Heart left ventricle (tissue), 16 donors: ENCODE results near the gene RPSA. TPM values are rescaled to one million over a fixed set of nuclear protein-coding genes. Genes with fewer than 3 reads are reported as not detected.

Experiments used
- ATAC-seq, 4 donors: fragments of 200-7000 bp; cut with Tn5 transposase; one replicate each; pipeline ENCODE4 v1.9.1; 2020 to 2022; ENCODE audit warnings: moderate library complexity in 4 of 4, mild to moderate bottlenecking in 3 of 4, moderate number of reproducible peaks in 1 of 4
- DNase-seq, 5 donors: peaks; one replicate each; pipeline ENCODE4 v3.0.0-alpha.2; 2020
- H3K27ac ChIP-seq, 12 donors: fragments of 200-600 bp; sonication (generic) in 4 of 12; one replicate each; pipeline versions ENCODE4 v1.5.0 to v1.8.0; 2016 to 2022; ENCODE audit warnings: mild to moderate bottlenecking in 2 of 12
- H3K27me3 ChIP-seq, 9 donors: fragments of 200-600 bp; sonication (generic) in 2 of 9; one replicate each; pipeline versions ENCODE4 v1.5.1 to v1.8.0; 2016 to 2022; ENCODE audit warnings: mild to moderate bottlenecking in 3 of 9
- H3K36me3 ChIP-seq, 9 donors: fragments of 200-600 bp; sonication (generic) in 2 of 9; one replicate each; pipeline versions ENCODE4 v1.5.0 to v1.8.0; 2018 to 2022; ENCODE audit warnings: mild to moderate bottlenecking in 2 of 9
- H3K4me1 ChIP-seq, 12 donors: fragments of 200-600 bp; sonication (generic) in 4 of 12; one replicate each; pipeline versions ENCODE4 v1.5.0 to v1.8.0; 2016 to 2022; ENCODE audit warnings: mild to moderate bottlenecking in 3 of 12
- H3K4me3 ChIP-seq, 12 donors: fragments of 200-600 bp; sonication (generic) in 4 of 12; one replicate each; pipeline versions ENCODE4 v1.5.0 to v1.8.0; 2017 to 2022; ENCODE audit warnings: mild to moderate bottlenecking in 9 of 12, moderate library complexity in 4 of 12
- H3K9me3 ChIP-seq, 12 donors: fragments of 200-600 bp; sonication (generic) in 4 of 12; one replicate each; pipeline versions ENCODE4 v1.5.0 to v1.8.0; 2016 to 2022; ENCODE audit warnings: mild to moderate bottlenecking in 1 of 12
- POLR2A ChIP-seq, 2 donors: fragments of 450-650 bp; IDR thresholded peaks; one replicate each; pipeline ENCODE4 v1.6.1; 2017; ENCODE audit warnings: antibody characterized with exemption in 2 of 2, mild to moderate bottlenecking in 2 of 2, moderate library complexity in 2 of 2
- WGBS, 4 donors: extraction: QIAGEN DNeasy Blood & Tissue Kit in 2 of 4; methylation state at CpG; one replicate each; pipeline versions ENCODE4 v1.1.5 to v1.1.7; 2013 to 2018; 5-methylcytosine and 5-hydroxymethylcytosine counted together
- intact Hi-C, 10 donors: fragments of 100-400 bp; cut with DNase I; formaldehyde crosslinking; loops; one replicate each; pipeline versions ENCODE4 v1.11.1 to v1.14.2; 2022
- polyA plus RNA-seq, 2 donors: library from polyadenylated mRNA; stranded (reverse); fragments of 200-250 nt; gene quantifications; one replicate each; pipeline ENCODE4 v1.2.3, GENCODE V29; 2013
- total RNA-seq, 9 donors: library from RNA; depleted of rRNA in 2 of 9; stranded (reverse); fragments of >200 nt in 2 of 9; fragmentation: NEBNext Ultra II Directional in 3 of 9; extraction: Animal tissue kit (Norgen Biotek cat#: 25700) in 3 of 9; gene quantifications; one replicate each; pipeline versions ENCODE4 v1.1.0 to v1.2.4, GENCODE V29; 2016 to 2023
- TF ChIP-seq, protein P1 (sequence below), 12 donors: fragments of 200-600 bp; sonication (generic) in 4 of 12; IDR thresholded peaks; one replicate each; pipeline versions ENCODE4 v1.5.0 to v1.8.0; 2018 to 2022; ENCODE audit warnings: antibody characterized with exemption in 12 of 12, mild to moderate bottlenecking in 5 of 12
- donor health status: ischemic (EF 13 %, LVEDD 7.1; RV severe dilation, severe dysfunction).
- donor health status: healthy with polysubstance abuse.
- donor health status: DM: no; HTN: yes; CAD: no.
- donor health status: DM: no; HTN: no; CAD: no.
- donor health status: ischemic (EF 25% LVEDD 6.9; RV normal size, moderate dysfunction).
- donor health status: ischemic (EF 25% LVEDD 5.7; RV mildly dilated, moderate dysfunction).
- donor health status: healthy.
- donor health status: DM: yes; HTN: yes; CAD: no.
- donor health status: ischemic (EF 35%, LVEDD 5.7; RV mildly dilated, moderate dysfunction).
- donor health status: nonischemic (EF 11% LVEDD 7.7; RV severe dilation, severe dysfunction).
- donor health status: DM: yes; HTN: yes; CAD: no.
- donor health status: PGD.
- donor health status: ischemic (EF 29% LVEDD 5.4; RV normal size, mild dysfunction).
- donor health status: nonischemic (EF 23%, LVEDD 6.1; RV moderate dilation, normal function).

The RPSA gene
- total and polyA plus RNA-seq, 11 donors = 308 to 1,279 (median 428) TPM

DNA sequence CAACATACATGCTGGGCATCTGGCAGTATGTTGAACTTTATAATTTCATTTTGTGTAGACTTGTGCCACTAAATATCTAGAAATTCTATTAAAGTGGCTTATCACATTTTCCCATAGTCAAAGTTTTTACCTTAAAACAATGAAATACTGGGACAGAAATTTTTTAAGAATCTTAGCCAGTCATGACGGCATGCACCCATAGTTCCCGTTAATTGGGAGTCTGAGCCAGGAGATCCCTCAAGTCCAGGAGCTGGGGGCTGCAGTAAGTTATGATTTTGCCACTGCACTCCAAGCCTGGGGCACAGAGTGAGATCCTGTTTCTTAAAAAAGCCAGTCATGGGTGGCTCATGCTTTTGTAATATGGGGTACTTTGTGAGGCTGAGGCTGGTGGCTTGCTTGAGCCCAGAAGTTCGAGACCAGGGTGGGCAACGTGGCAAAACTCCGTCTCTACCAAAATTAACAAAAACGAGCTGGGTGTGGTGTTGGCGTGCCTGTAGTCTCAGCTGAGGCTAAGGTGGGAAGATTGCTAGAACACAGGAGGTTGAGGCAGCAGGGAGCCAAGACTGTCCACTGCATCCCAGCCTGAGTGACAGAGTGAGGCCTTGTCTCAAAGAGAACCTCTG lies 3.1 kb downstream of the RPSA start:
- Histone ChIP-seq H3K27me3 (no peaks in the 10 kb centered on the region), H3K4me1 (peaks cover 4 to 49% (median 29%) of the 10 kb centered on the region in 12 donors), H3K4me3 (no peak overlapping the region), H3K36me3 (peaks cover 2 to 70% (median 62%) of the 10 kb centered on the region in 9 donors), H3K27ac (no peak overlapping the region), H3K9me3 (no peaks in the 10 kb centered on the region)
- intact Hi-C loops = loop anchor here in 1 of 10 donors (10.0 kb wide), 1 partner anchor 905 kb away; no protein-coding TSS in a partner anchor
- ATAC-seq (no peak), DNase-seq (no peak)
- WGBS, 4 donors = 78 to 84% (median 79%) methylated on average over 7 of the region's 7 CpGs
- TF ChIP-seq, protein P1, sequence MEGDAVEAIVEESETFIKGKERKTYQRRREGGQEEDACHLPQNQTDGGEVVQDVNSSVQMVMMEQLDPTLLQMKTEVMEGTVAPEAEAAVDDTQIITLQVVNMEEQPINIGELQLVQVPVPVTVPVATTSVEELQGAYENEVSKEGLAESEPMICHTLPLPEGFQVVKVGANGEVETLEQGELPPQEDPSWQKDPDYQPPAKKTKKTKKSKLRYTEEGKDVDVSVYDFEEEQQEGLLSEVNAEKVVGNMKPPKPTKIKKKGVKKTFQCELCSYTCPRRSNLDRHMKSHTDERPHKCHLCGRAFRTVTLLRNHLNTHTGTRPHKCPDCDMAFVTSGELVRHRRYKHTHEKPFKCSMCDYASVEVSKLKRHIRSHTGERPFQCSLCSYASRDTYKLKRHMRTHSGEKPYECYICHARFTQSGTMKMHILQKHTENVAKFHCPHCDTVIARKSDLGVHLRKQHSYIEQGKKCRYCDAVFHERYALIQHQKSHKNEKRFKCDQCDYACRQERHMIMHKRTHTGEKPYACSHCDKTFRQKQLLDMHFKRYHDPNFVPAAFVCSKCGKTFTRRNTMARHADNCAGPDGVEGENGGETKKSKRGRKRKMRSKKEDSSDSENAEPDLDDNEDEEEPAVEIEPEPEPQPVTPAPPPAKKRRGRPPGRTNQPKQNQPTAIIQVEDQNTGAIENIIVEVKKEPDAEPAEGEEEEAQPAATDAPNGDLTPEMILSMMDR (IDR thresholded peaks at IDR 0.05) = no peak
- TF ChIP-seq POLR2A (IDR thresholded peaks at IDR 0.05) = no peak

DNA sequence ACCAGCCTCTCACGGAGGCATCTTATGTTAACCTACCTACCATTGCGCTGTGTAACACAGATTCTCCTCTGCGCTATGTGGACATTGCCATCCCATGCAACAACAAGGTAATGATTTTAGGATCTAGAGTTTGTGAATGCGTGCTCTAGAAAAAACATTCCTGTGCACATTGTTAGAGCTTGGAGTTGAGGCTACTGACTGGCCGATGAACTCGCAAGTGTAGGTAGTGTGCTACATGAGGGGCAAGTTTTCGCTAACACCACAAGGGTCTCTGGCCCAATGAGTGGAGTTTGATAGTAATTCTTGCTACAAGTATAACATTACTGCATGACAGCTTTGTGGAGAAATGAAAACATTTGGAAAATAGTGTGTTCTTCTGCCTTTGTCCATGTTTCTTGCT lies 4.4 kb downstream of the RPSA start:
- Histone ChIP-seq H3K4me3 (no peak overlapping the region), H3K4me1 (peaks cover 4 to 51% (median 28%) of the 10 kb centered on the region in 12 donors), H3K36me3 (peaks cover 2 to 71% (median 62%) of the 10 kb centered on the region in 9 donors), H3K9me3 (no peaks in the 10 kb centered on the region), H3K27me3 (no peaks in the 10 kb centered on the region), H3K27ac (no peak overlapping the region)
- 92 to 98% (median 95%) methylated on average over 6 to 7 of the region's 7 CpGs for WGBS, 4 donors
- DNase-seq (no peak), ATAC-seq (no peak)
- TF ChIP-seq, protein P1 (IDR thresholded peaks at IDR 0.05) = no peak
- no peak for TF ChIP-seq POLR2A (IDR thresholded peaks at IDR 0.05)
- intact Hi-C loops = loop anchor here in 1 of 10 donors (10.0 kb wide), 1 partner anchor 904 kb away; no protein-coding TSS in a partner anchor

DNA sequence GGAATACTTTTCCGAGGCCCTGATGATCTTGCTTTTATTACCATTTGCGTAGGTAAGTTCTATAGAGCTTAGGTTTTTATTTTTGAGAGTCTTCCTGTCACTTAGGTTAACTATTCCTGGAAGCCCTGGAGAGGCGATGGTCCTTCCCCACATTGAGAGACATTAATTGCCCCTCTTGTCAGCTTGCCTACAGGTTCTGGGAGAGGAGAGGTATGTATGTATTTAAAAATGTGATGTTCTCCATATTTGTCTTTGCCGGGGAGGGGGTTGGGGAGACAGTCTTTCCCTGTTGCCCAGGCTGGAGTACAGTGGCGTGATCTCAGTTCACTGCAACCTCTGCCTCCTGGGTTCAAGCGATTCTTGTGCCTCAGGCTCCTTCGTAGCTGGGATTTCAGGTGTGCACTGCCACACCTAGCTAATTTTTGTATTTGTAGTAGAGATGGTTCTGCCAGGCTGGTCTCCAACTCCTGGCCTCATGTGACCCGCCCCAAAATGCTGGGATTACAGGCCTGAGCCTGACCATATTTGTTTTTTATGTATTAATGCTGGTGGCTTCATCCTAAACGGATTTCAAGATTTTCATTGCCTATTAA lies 6.2 kb downstream of the RPSA start:
- H3K9me3 ChIP-seq = no peaks in the 10 kb centered on the region
- no peaks in the 10 kb centered on the region for H3K27me3 ChIP-seq
- 89 to 93% (median 91%) methylated on average over 9 of the region's 9 CpGs for WGBS, 4 donors
- H3K36me3 ChIP-seq = peaks cover 2 to 70% (median 62%) of the 10 kb centered on the region in 9 donors
- DNase-seq (no peak), ATAC-seq (no peak)
- no peak overlapping the region for H3K4me3 ChIP-seq
- no peak overlapping the region for H3K27ac ChIP-seq
- intact Hi-C loops = loop anchor here in 1 of 10 donors (10.0 kb wide), 1 partner anchor 902 kb away; no protein-coding TSS in a partner anchor
- H3K4me1 ChIP-seq = peaks cover 3 to 44% (median 20%) of the 10 kb centered on the region in 12 donors
- TF ChIP-seq, protein P1 (IDR thresholded peaks at IDR 0.05) = no peak
- no peak for TF ChIP-seq POLR2A (IDR thresholded peaks at IDR 0.05)

DNA sequence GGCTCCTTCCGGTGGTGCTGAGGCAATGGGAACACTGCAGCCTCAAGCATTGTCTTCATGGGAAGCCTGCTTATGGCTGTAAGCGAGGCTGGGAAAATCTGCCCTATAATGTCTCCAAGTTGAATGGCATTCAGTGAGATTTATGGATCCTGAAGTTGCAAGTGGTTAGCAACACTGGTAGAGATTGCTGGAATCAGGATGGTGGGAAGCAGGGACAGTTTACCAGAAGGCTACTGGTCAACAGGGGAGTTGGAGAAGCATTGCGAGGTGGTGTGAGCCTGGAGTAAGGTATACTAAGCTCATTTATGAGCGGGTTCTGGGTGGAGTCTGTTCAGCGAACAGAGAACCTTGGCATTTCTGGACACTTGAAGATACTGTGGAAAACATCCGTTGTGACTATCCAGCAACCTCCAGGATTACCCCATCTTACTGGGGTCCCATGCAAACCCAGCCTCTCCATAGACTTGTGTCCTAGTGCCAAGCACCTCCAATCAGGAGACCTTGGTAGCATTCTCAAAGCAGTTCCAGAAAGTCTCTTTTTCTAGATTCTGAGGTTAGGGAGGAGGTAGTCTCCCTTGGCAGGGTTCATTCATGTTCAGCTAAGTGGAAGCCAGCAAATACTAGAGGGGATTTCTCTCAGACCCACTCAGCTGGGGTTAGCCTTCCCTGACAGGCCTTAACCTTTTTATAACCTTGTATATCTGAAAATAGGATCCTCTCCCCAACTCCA lies 7.3 kb downstream of the RPSA start:
- Histone ChIP-seq H3K4me3 (no peak overlapping the region), H3K27ac (peak overlapping the region in 3 of 12 donors; percentile 4 to 47 (median 4)), H3K9me3 (no peaks in the 10 kb centered on the region), H3K27me3 (no peaks in the 10 kb centered on the region), H3K4me1 (peaks cover 0 to 36% (median 14%) of the 10 kb centered on the region in 12 donors), H3K36me3 (peaks cover 2 to 59% (median 51%) of the 10 kb centered on the region in 9 donors)
- DNase-seq = no peak
- intact Hi-C loops = loop anchor here in 1 of 10 donors (10.0 kb wide), 1 partner anchor 901 kb away; no protein-coding TSS in a partner anchor
- peak in 1 of 4 donors; percentile 9 for ATAC-seq
- TF ChIP-seq, protein P1 (IDR thresholded peaks at IDR 0.05) = no peak
- 79 to 86% (median 85%) methylated on average over 6 of the region's 6 CpGs for WGBS, 4 donors
